Naive B cell (primary cell): ENCODE data around the gene ZBTB9. TPM values are rescaled to one million over a fixed set of nuclear protein-coding genes. Genes with fewer than 3 reads are reported as not detected.
"Not testable (repeated sequence)": the region's sequence is repeated elsewhere in the genome, so short reads cannot be mapped to it uniquely, and the experiment has no call there.

ENCODE experiments used
- ATAC-seq, 2 donors: fragments of 150-1000 bp; cut with Tn5 transposase; 2 replicates each; pipeline ENCODE4 v1.10.0; 2021; ENCODE audit warnings: low read depth in 2 of 2, mild to moderate bottlenecking in 2 of 2, moderate library complexity in 2 of 2
- DNase-seq: peaks from one replicate; pipeline ENCODE4 v3.0.0; 2022
- H3K27ac Mint-ChIP-seq, 6 donors: one replicate each; pipeline ENCODE4 v1.8.0; 2020 to 2022; ENCODE audit warnings: mild to moderate bottlenecking in 6 of 6, mixed read lengths in 6 of 6, moderate library complexity in 5 of 6, inconsistent platforms in 2 of 6
- H3K27me3 Mint-ChIP-seq, 3 donors: one replicate each; pipeline ENCODE4 v1.8.0; 2021 to 2022; ENCODE audit warnings: mixed read lengths in 3 of 3, mild to moderate bottlenecking in 1 of 3
- H3K36me3 Mint-ChIP-seq, 2 donors: one replicate each; pipeline ENCODE4 v1.8.0; 2020 to 2022; ENCODE audit warnings: mixed read lengths in 2 of 2, inconsistent platforms in 1 of 2, mild to moderate bottlenecking in 1 of 2
- H3K4me1 Mint-ChIP-seq, 3 donors: one replicate each; pipeline ENCODE4 v1.8.0; 2020 to 2022; ENCODE audit warnings: mixed read lengths in 3 of 3, inconsistent platforms in 1 of 3, mild to moderate bottlenecking in 1 of 3, moderate library complexity in 1 of 3
- H3K4me3 Mint-ChIP-seq, 8 donors: one replicate each; pipeline ENCODE4 v1.8.0; 2020 to 2022; ENCODE audit warnings: mild to moderate bottlenecking in 8 of 8, mixed read lengths in 8 of 8, moderate library complexity in 8 of 8, inconsistent platforms in 2 of 8
- H3K9me3 Mint-ChIP-seq, 7 donors: one replicate each; pipeline ENCODE4 v1.8.0; 2020 to 2022; ENCODE audit warnings: mixed read lengths in 7 of 7, mild to moderate bottlenecking in 5 of 7, inconsistent platforms in 2 of 7, moderate library complexity in 1 of 7
- polyA plus RNA-seq, 6 donors: library from polyadenylated mRNA; unstranded; fragments of 300-500 nt; fragmentation: Illumina TruSeq; gene quantifications; one replicate each; pipeline ENCODE4 v1.2.3, GENCODE V29; 2021; ENCODE audit warnings: low read depth in 6 of 6

ZBTB9 gene
- polyA plus RNA-seq, 6 donors from 2014 or later = 4.8 to 9.7 (median 7.0) TPM

- peak overlapping the region in 1 of 6 donors; percentile 36 for H3K27ac Mint-ChIP-seq
- H3K4me3 Mint-ChIP-seq = no peak overlapping the region
- H3K9me3 Mint-ChIP-seq = no peaks in the 10 kb centered on the region
- H3K4me1 Mint-ChIP-seq = no peaks in the 10 kb centered on the region
- peaks cover 8 to 12% (median 8%) of the 10 kb centered on the region in 3 donors for H3K27me3 Mint-ChIP-seq
- ATAC-seq (no peak), DNase-seq (no peak)
- no peaks in the 10 kb centered on the region for H3K36me3 Mint-ChIP-seq
Measured at GRCh38 chr6:33477864-33478263, 23.5 kb downstream of the ZBTB9 start.

- no peak overlapping the region for H3K27ac Mint-ChIP-seq
- ATAC-seq = no peak
- no peaks in the 10 kb centered on the region for H3K9me3 Mint-ChIP-seq
Measured at GRCh38 chr6:33481192-33481591, 26.8 kb downstream of the ZBTB9 start.

GRCh38 chr6:33482620-33483019 is 28.2 kb downstream of the ZBTB9 start:
- ATAC-seq, H3K4me3 Mint-ChIP-seq, H3K9me3 Mint-ChIP-seq, H3K27ac Mint-ChIP-seq, H3K36me3 Mint-ChIP-seq, H3K4me1 Mint-ChIP-seq, DNase-seq: not testable (repeated sequence)
- H3K27me3 Mint-ChIP-seq = peaks cover 8 to 19% (median 16%) of the 10 kb centered on the region in 3 donors

More at GRCh38 chr6:33481192-33481591, 26.8 kb downstream of the ZBTB9 start:
- H3K4me3 Mint-ChIP-seq = no peak overlapping the region
- no peak for DNase-seq
- H3K27me3 Mint-ChIP-seq = peaks cover 8 to 12% (median 8%) of the 10 kb centered on the region in 3 donors
- H3K4me1 Mint-ChIP-seq = no peaks in the 10 kb centered on the region
- no peaks in the 10 kb centered on the region for H3K36me3 Mint-ChIP-seq

GRCh38 chr6:33483678-33484077 is 29.3 kb downstream of the ZBTB9 start:
- H3K4me1 Mint-ChIP-seq = peaks cover 0 to 4% (median 0%) of the 10 kb centered on the region in 3 donors
- no peak overlapping the region for H3K4me3 Mint-ChIP-seq
- ATAC-seq = no peak
- H3K9me3 Mint-ChIP-seq = no peaks in the 10 kb centered on the region
- DNase-seq = no peak
- no peaks in the 10 kb centered on the region for H3K36me3 Mint-ChIP-seq
- H3K27ac Mint-ChIP-seq = no peak overlapping the region
- peaks cover 8 to 24% (median 16%) of the 10 kb centered on the region in 3 donors for H3K27me3 Mint-ChIP-seq

GRCh38 chr6:33484673-33485262 is 30.4 kb downstream of the ZBTB9 start:
- ATAC-seq, H3K4me3 Mint-ChIP-seq, H3K9me3 Mint-ChIP-seq, H3K36me3 Mint-ChIP-seq, H3K4me1 Mint-ChIP-seq, DNase-seq, H3K27ac Mint-ChIP-seq: not testable (repeated sequence)
- H3K27me3 Mint-ChIP-seq = peaks cover 11 to 29% (median 16%) of the 10 kb centered on the region in 3 donors

- not testable (repeated sequence) for H3K9me3 Mint-ChIP-seq, H3K4me1 Mint-ChIP-seq, ATAC-seq, H3K4me3 Mint-ChIP-seq, H3K36me3 Mint-ChIP-seq, DNase-seq, H3K27ac Mint-ChIP-seq
- H3K27me3 Mint-ChIP-seq = peaks cover 10 to 29% (median 13%) of the 10 kb centered on the region in 3 donors
Measured at GRCh38 chr6:33485680-33486079, 31.3 kb downstream of the ZBTB9 start.

GRCh38 chr6:33488339-33488738 is 34.0 kb downstream of the ZBTB9 start:
- ATAC-seq (no peak), DNase-seq (no peak)
- Mint-ChIP-seq H3K36me3 (no peaks in the 10 kb centered on the region), H3K9me3 (no peaks in the 10 kb centered on the region), H3K27me3 (peaks cover 3 to 23% (median 8%) of the 10 kb centered on the region in 3 donors), H3K4me3 (no peak overlapping the region), H3K27ac (no peak overlapping the region), H3K4me1 (peaks cover 0 to 4% (median 0%) of the 10 kb centered on the region in 3 donors)

- no peak overlapping the region for H3K27ac Mint-ChIP-seq
- H3K27me3 Mint-ChIP-seq = peaks cover 3 to 23% (median 8%) of the 10 kb centered on the region in 3 donors
- H3K4me3 Mint-ChIP-seq = no peak overlapping the region
- H3K36me3 Mint-ChIP-seq = no peaks in the 10 kb centered on the region
- H3K9me3 Mint-ChIP-seq = no peaks in the 10 kb centered on the region
- H3K4me1 Mint-ChIP-seq = peaks cover 0 to 4% (median 0%) of the 10 kb centered on the region in 3 donors
- ATAC-seq (no peak), DNase-seq (no peak)
Measured at GRCh38 chr6:33490198-33490597, 35.8 kb downstream of the ZBTB9 start.

GRCh38 chr6:33490621-33491020 is 36.2 kb downstream of the ZBTB9 start:
- Mint-ChIP-seq H3K36me3 (no peaks in the 10 kb centered on the region), H3K4me1 (peaks cover 0 to 4% (median 0%) of the 10 kb centered on the region in 3 donors), H3K27ac (no peak overlapping the region), H3K4me3 (no peak overlapping the region), H3K27me3 (peaks cover 3 to 23% (median 8%) of the 10 kb centered on the region in 3 donors), H3K9me3 (no peaks in the 10 kb centered on the region)
- ATAC-seq = no peak
- no peak for DNase-seq

- H3K9me3 Mint-ChIP-seq = no peaks in the 10 kb centered on the region
- H3K27ac Mint-ChIP-seq = no peak overlapping the region
- no peak overlapping the region for H3K4me3 Mint-ChIP-seq
- H3K36me3 Mint-ChIP-seq = no peaks in the 10 kb centered on the region
- ATAC-seq (peak in 1 of 2 donors; percentile 25), DNase-seq (no peak)
- no peaks in the 10 kb centered on the region for H3K4me1 Mint-ChIP-seq
- H3K27me3 Mint-ChIP-seq = peaks cover under 1 to 15% (median 3%) of the 10 kb centered on the region in 3 donors
Measured at GRCh38 chr6:33492093-33492492, 37.7 kb downstream of the ZBTB9 start.

- Mint-ChIP-seq H3K27me3 (peaks cover 0 to 9% (median 9%) of the 10 kb centered on the region in 3 donors), H3K9me3 (no peaks in the 10 kb centered on the region), H3K4me1 (no peaks in the 10 kb centered on the region), H3K27ac (no peak overlapping the region), H3K36me3 (no peaks in the 10 kb centered on the region), H3K4me3 (no peak overlapping the region)
- ATAC-seq (no peak), DNase-seq (no peak)
Measured at GRCh38 chr6:33497157-33497556, 42.8 kb downstream of the ZBTB9 start.

- Mint-ChIP-seq H3K36me3 (no peaks in the 10 kb centered on the region), H3K27me3 (peaks cover 9 to 27% (median 15%) of the 10 kb centered on the region in 3 donors), H3K27ac (no peak overlapping the region), H3K4me1 (no peaks in the 10 kb centered on the region), H3K4me3 (no peak overlapping the region), H3K9me3 (peaks cover 0 to 7% (median 0%) of the 10 kb centered on the region in 7 donors)
- ATAC-seq = no peak
- no peak for DNase-seq
Measured at GRCh38 chr6:33502486-33502885, 48.1 kb downstream of the ZBTB9 start.

- H3K27ac Mint-ChIP-seq = peak overlapping the region in 1 of 6 donors; percentile 50
- H3K4me3 Mint-ChIP-seq = no peak overlapping the region
- no peaks in the 10 kb centered on the region for H3K36me3 Mint-ChIP-seq
- peaks cover 0 to 7% (median 0%) of the 10 kb centered on the region in 7 donors for H3K9me3 Mint-ChIP-seq
- no peak for ATAC-seq
- peaks cover 12 to 31% (median 24%) of the 10 kb centered on the region in 3 donors for H3K27me3 Mint-ChIP-seq
- DNase-seq = no peak
- peaks cover 9 to 10% (median 9%) of the 10 kb centered on the region in 3 donors for H3K4me1 Mint-ChIP-seq
Measured at GRCh38 chr6:33504486-33504885, 50.1 kb downstream of the ZBTB9 start.

- H3K9me3 Mint-ChIP-seq = peaks cover 0 to 7% (median 0%) of the 10 kb centered on the region in 7 donors
- peaks cover 10 to 31% (median 29%) of the 10 kb centered on the region in 3 donors for H3K27me3 Mint-ChIP-seq
- DNase-seq (no peak), ATAC-seq (no peak)
- H3K4me3 Mint-ChIP-seq = no peak overlapping the region
- no peaks in the 10 kb centered on the region for H3K36me3 Mint-ChIP-seq
- no peak overlapping the region for H3K27ac Mint-ChIP-seq
- peaks cover 11 to 13% (median 11%) of the 10 kb centered on the region in 3 donors for H3K4me1 Mint-ChIP-seq
Measured at GRCh38 chr6:33505548-33506370, 51.4 kb downstream of the ZBTB9 start.
